GM12878 (cell line): ENCODE results near the gene DSE. TPM values are rescaled to one million over a fixed set of nuclear protein-coding genes. Genes with fewer than 3 reads are reported as not detected.

Experiments used
- CUX1 ChIP-seq: IDR thresholded peaks from 2 replicates; pipeline ENCODE4 v1.6.1; 2012; ENCODE audit warnings: improper control_type of control experiment, low read depth, low read length; ENCODE audit not compliant: insufficient replicate concordance
- NBN ChIP-seq: fragments of 450-650 bp; IDR thresholded peaks from 2 replicates; pipeline ENCODE4 v1.6.1; 2016
- SKIL ChIP-seq: fragments of 450-650 bp; IDR thresholded peaks from 2 replicates; pipeline ENCODE4 v1.6.1; 2017; ENCODE audit warnings: mild to moderate bottlenecking, low read depth, inconsistent platforms; ENCODE audit not compliant: poor library complexity, severe bottlenecking
- SPI1 ChIP-seq: IDR thresholded peaks from 2 replicates; pipeline ENCODE4 v1.6.1; 2011; ENCODE audit warnings: low read depth, mild to moderate bottlenecking, low read length, moderate library complexity, borderline replicate concordance; ENCODE audit not compliant: insufficient read depth
- polyA plus RNA-seq, 11 experiments: library from polyadenylated mRNA; depleted of rRNA in 4 of 11; unstranded in 6 of 11; stranded (reverse) in 5 of 11; fragments of >200 nt; fragmentation: Nextera tagmentation in 4 of 11; fragmentation: Illumina TruSeq in 1 of 11; extraction: Ambion mirVana in 4 of 11; extraction: Trizol in 1 of 11; gene quantifications; 1 replicate in 1 of 11; 2 replicates in 10 of 11; pipeline versions ENCODE4 v1.2.1 to v1.2.3, GENCODE V29; 2011 to 2016; ENCODE audit warnings: inconsistent platforms in 2 of 11, missing spikeins in 2 of 11, low read depth in 1 of 11
- total RNA-seq, 4 experiments: library from RNA; depleted of rRNA in 3 of 4; stranded (reverse); fragments of >200 nt in 3 of 4; fragmentation: Illumina TruSeq in 1 of 4; extraction: Trizol in 1 of 4; gene quantifications; 2 replicates each; pipeline versions ENCODE4 v1.2.1 to v1.2.3, GENCODE V29; 2013 to 2021

The DSE gene
- total and polyA plus RNA-seq, 10 of the 15 experiments (the other 5 are each of a cell fraction or from before 2014, with no cell fraction given) = 12.6 to 76.4 (median 43.0) TPM

GRCh38 chr6:116400328-116400727 lies 29.6 kb downstream of the DSE start (continued):
- no peak for TF ChIP-seq SPI1
- TF ChIP-seq NBN = no peak
- no peak for TF ChIP-seq CUX1
- no peak for TF ChIP-seq SKIL
- TF ChIP-seq, all 136 proteins: peak for 0
